HG03045 (cell line): ENCODE measurements around the gene WDR41.
"Not testable (repeated sequence)": the region's sequence is repeated elsewhere in the genome, so short reads cannot be mapped to it uniquely, and the experiment has no call there.

Experiments
- ATAC-seq: cut with Tn5 transposase; IDR thresholded peaks from one replicate; pipeline ENCODE4 v1.9.1; 2021; ENCODE audit warnings: mild to moderate bottlenecking, moderate library complexity; ENCODE audit not compliant: unreplicated experiment

WDR41 gene

DNA sequence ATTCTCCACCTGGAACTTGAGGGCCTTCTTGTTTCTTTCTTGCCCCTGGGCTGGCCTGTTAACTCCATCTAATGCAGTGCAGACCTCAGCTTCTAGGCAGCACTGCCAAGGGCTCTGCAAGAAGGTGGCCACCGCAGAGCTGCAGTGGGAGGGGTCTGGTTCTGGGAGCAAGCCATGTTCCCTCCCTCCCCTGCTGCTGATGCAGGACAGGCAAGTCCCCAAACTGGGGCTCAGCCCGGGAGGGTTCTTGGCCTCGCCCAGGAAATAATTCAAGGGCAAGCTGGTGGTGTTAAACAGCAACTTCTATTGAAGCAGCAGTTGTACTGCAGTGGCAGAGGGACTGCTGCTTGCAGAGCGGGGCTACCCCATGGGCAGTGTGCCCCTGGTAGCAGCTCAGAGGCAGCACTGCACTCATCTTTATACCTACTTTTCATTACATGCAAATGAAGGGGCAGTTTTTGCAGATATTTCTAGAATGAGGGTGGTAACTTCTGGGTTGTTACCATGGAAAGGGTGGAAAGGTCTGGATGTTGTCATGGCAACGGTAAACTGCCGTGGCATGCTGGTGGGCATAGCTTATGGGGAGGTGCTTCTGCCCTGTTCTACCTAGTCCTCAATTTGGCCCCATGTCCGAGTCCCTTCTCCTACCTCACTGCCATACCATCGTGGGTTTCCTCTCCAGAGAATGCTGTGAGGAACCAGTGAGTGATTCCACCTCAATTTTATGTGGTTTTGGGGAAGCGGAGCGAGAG, 82.1 kb downstream of the WDR41 start:
- no peak for ATAC-seq

DNA sequence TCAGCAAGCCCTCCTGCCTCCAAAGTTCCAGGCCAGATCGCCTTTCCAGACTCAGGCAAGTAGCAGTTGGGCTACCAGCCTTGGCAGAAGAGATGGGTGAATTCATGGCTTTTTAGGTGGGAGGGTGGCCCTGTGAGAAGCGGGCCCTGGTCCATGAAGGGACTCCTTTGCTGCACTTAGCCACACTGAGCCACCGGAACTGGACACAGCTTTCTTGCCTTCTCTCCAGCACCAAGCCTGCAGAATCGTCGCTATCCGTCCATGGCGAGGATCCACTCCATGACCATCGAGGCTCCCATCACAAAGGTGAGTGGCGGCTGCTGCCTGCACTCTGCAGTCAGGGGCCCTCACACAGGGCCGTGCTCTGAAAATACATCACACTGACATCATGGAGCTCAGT, 85.0 kb downstream of the WDR41 start:
- no peak for ATAC-seq

DNA sequence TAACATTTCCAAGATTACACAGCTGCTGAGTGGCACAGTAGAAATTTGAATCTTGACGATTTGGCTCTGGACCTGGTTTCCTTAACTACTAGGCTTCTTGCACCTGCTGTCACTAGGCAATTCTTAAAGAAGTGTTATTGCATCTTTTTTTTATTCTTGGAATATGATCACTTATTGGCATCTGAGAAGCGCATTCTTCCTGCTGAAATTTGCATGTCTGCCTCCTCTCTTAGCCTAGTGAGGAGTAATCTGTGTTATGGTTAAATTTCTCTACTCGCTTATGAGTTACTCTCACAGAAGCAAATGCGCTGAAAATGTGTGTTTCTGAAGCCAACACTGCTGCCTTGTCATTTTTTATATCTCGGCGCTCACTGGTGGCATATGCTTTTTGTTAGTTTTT, 89.3 kb downstream of the WDR41 start:
- no peak for ATAC-seq

DNA sequence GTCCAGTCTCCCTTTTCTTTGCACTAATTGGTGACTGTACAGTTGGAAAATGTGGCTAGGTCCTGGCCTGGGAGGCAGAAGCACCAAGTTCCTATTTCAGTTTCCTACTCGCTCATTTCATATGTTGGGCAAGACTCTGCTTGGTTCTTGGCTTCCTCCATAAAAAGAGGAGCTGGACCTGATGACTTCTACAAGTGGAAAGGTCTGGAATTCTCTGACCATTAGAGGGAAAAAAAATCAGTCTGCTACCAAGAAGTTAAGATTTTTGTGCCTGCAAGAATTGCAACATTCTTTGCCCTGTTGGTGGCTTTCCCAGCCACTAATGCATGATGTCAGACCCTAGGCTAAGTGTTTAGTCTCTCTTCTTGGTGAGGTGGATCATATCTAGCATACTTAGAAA, 91.5 kb downstream of the WDR41 start:
- ATAC-seq, result no peak

GRCh38 chr5:77398896-77399295, 93.2 kb downstream of the WDR41 start:
- no peak for ATAC-seq

GRCh38 chr5:77398458-77398857, 93.7 kb downstream of the WDR41 start:
- no peak for ATAC-seq

- no peak for ATAC-seq
Observed at GRCh38 chr5:77397686-77398292, 94.3 kb downstream of the WDR41 start.

GRCh38 chr5:77396017-77396416, 96.1 kb downstream of the WDR41 start:
- ATAC-seq, result no peak

DNA sequence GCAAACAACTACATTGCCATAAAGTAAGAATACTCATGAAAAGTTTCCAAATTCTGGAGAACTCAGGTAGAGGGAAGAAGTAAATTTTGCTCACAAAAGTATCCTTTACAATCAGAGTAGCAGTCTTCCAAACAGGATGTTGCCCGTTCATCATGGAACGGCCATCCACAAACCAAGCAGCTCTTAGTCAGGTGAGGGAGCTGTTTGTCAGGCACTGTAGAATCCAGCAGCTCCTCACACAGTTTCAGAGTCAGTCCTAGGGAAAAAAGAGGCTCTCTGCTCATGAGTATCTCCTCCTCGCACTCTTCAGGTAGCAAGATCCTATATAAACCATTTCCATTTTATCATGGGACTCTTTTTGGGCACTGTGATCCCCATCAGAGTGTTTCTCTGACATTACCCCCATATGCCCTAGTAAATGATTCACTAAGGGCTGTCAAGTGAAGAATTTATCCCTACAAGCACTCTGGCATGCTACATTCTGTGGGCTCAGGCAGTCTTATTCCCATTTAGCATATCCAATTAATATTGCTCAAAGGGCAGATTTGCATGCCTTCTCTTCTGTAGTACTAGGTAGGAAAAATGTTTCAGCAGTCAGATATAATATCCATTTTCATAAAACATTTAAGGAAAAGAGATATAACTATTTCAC, 97.9 kb downstream of the WDR41 start:
- ATAC-seq, result no peak

DNA sequence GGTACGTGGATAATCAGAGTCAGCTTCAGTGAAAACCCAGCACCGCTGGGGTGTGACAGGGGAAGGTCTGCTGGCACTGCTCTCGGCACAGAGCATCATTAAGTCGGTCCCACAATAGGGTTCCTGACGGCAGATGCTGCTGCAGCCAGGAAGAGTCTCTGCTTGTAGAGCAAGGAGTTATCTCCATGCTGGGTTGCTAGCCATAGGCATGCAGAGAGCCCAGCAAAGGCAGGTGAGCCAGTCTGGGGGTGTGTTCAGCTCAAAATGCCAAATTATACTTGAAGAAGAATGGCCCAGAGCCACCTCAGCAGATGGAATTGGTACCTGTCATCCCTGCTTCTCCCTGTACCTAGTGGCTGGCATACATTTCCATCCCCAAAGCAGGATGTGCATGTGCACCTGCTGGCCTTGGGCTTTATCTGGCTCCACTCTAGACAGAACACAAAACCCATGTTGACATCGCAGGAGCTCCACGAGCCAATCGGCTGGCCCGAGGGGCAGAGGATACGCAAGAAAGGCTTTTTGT, 100.8 kb downstream of the WDR41 start:
- no peak for ATAC-seq

DNA sequence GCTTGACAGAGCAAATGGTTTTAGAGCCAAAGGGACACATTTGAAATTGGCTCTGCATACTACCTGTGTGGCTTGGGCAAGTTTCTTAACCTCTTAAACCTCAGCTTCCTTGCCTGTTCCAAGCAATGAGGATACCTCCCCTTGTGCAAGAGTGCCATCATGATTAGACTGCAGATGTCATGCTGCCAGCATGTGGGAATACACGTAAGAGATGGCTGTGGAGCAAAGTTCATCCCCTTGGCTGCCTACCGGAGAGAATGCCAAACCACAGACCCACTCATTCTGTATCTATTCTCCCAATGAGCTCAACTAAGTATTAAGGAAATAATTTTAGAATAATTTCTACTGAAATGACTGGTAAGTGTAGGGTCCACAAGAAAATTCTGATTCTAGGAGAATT, 101.3 kb downstream of the WDR41 start:
- no peak for ATAC-seq

GRCh38 chr5:77390221-77390620, 101.9 kb downstream of the WDR41 start:
- ATAC-seq, result no peak

DNA sequence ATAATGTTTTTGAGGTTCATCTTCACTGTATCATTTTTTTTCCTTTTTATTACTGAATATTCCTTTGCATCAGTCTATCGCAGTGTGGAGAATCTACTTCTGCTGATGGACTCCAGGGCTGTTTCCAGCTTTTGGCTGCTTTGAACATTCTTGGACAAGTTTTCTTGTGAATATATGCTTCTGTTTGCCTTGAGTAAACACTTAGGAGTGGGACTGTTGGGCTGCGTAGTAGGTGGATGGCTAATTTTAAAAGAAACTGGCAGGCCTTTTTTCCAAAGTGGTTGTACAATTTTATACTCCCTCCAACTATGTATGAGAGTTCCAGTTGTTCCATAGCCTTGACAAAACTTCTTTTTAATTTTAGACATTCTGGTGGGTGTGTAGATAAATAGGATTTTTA, 102.4 kb downstream of the WDR41 start:
- no peak for ATAC-seq

- not testable (repeated sequence) for ATAC-seq
Observed at GRCh38 chr5:77386340-77386739, 105.8 kb downstream of the WDR41 start.

DNA sequence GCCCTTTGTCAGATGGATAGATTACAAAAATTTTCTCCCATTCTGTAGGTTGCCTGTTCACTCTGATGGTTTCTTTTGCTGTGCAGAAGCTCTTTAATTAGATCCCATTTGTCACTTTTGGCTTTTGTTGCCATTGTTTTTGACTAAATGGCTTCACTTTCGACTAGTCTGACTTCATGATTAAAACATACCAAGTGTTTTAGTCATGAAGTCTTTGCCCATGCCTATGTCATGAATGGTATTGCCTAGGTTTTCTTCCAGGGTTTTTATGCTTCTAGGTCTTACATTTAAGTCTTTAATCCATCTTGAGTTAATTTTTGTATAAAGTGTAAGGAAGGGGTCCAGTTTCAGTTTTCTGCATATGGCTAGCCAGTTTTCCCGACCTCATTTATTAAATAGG, 108.8 kb downstream of the WDR41 start:
- ATAC-seq, result not testable (repeated sequence)
